Stromal cell of bone marrow (primary cell): ENCODE measurements around the gene SLBP.
"Not testable (repeated sequence)": the region's sequence is repeated elsewhere in the genome, so short reads cannot be mapped to it uniquely, and the experiment has no call there.

Experiments used
- DNase-seq: peaks from one replicate; pipeline ENCODE4 v3.0.0-alpha.2; 2012; ENCODE audit warnings: low read depth

SLBP gene

GRCh38 chr4:1711055-1711570 is 1.0 kb downstream of the SLBP start:
- no peak for DNase-seq

GRCh38 chr4:1708581-1708980 is 3.5 kb downstream of the SLBP start:
- no peak for DNase-seq

DNA sequence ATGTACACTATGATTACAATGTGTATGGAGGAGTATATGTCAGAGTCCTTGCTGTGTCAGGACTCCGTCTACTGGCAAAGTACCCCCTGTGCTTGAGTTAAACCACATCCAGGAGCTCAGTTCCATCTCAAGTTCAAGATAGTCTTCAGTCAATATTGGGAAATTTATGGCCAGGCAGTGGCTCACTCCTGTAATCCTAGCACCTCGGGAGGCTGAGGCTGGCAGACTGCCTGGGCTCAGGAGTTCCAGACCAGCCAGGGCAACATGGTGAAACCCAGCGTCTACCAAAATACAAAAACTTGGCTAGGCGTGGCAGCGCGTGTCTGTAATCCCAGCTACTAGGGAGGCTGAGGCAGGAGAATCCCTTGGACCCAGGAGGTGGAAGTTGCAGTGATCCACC is 5.8 kb downstream of the SLBP start:
- no peak for DNase-seq

DNA sequence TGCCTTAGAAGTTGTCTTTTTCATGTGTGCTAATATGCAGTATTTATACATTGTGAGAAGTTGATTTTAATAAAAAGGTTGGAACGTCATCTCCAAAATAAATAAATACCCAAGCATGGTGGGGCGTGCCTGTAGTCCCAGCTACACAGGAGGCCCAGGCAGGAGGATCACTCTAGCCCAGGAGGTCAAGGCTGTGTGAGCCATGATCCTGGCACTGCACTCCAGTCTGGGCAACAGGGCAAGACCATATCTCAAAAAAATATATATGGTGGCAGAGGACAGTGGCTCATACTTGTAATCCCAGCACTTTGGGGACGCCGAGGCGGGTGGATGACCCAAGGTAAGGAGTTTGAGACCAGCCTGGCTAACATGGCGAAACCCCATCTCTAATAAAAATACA is 6.4 kb downstream of the SLBP start:
- no peak for DNase-seq

DNA sequence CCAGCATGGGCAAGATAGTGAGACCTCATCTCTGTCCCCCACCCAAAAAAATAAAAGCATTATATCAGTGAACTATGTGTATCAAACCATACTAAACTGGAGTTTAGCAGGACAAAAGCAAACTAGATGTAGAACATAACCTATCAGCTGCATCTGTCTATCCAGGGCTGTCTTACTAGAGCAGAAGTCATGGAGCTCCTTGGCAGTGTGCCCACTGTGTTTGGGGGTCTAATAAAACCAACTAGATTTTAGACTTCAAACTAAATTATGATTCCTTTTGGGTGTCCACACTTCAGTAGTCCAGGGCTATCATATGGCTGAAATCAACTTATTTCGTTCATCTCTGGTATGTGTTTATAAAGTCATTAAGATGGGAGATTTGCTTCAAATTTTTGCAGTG is 8.3 kb downstream of the SLBP start:
- no peak for DNase-seq

DNA sequence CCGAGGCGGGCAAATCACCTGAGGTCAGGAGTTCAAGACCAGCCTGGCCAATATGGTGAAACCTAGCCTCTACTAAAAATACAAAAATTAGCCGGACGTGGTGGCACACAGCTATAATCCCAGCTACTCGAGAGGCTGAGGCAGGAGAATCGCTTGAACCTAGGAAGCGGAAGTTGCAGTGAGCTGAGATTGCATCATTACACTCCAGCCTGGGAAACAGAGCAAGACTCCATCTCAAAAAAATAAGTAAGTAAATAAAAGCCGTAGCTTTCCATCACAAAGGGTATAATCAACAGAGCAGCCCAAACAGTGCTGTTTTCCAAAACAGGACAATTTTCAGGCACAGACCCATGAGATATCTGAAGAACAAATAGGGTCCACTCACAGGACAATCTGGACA is 10.4 kb downstream of the SLBP start:
- DNase-seq: not testable (repeated sequence)

DNA sequence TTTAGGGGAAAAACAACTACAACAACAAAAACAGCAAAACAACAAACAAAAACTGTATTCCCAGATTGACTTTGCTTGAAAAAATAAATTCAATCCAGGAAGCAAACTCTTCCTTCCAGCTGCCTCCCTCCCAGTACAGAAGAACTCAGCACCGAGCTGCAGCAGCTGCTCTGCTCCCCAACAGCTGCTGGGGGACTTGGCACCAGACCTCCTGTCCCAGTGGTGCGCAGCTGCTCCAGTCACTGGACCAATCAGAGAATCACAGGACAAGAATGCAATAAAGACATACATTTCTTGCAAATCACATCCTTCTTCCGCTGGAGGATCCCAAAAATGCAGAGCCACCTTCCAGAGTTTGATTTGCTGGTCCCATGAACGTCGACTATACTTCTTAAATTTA is 16.2 kb downstream of the SLBP start:
- no peak for DNase-seq

DNA sequence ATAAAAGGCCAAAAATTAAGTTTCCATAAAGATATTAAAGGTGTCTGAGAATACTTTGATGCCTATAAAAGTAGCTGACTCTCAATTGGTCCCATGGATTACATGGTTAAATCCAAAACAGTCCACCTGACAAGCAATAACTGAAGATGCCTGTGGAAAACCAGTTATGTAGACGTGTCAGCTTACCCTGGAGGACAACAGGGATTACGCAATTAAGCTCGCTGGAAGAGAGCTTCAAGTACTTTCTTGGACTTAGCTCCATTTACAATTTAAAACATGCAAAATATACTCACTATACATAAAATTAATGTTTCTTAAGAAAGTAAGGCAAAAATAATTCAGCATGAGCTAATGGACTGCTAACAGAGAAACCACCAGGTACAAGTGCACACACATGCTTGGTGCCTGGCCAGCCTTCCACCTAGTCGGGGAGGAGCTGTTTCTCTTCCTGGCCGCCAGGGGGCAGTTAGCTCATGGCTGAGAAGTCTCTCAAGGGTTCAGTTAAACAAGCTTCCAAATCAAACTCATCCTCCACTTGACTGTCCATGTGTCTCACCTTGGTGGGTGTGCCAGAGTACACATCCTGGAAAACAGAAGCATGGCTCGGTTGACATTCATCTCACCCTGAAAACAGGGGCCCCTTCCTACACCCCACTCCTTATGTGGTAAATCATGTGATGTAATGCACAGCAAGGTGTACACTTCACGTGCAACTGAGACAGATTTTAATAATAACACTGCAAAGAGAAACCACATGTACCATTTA is 18.8 kb downstream of the SLBP start:
- peak; percentile 30 for DNase-seq

DNA sequence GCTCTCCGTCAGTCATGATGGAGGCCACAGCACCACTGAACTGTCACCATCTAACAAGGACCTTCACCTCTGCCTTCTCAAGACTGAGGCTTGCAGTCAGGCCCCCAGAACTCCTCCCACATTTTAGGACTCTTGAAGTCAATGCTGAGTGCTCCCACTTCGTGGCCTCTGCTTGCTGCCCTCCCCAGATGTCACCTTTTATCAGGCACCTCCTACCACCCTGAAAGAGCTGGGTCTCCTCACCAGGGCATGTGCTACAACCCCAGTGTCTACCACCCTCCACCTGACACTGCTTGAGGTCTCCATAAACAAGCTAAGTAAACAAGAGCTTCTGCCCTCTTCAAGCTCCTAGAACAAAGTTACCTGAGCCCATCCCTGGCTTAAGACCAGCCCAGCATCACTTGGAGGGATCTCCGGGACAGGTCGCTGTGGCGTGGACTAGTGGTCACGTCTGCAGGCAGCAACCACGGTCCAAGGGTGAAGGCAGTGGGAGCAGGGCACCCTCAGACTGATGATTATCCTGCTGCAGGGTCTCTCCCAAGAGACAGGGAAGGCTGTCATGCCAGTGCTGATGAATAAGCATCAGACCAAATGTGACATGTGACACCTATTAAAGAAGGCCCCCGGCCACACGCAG is 20.3 kb downstream of the SLBP start:
- no peak for DNase-seq

DNA sequence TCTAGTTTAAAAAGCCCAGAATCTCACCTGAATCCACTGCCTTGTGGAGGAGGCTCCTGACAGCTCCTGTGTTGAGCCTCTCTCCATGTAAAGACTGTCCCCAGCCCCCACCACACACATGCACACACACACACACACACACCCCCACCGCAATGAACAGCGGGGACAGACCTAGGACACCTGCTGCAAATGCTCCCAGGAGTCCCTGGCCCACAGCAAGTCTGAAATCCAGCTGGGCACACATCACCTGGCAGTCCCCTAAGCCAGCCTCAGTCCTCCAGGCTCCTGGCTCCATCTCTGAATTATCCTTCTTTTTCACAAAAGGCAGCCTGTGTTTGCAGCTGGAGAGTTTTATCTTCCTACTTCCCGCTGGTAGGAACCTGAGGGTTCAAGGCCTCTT is 21.4 kb downstream of the SLBP start:
- DNase-seq: no peak

DNA sequence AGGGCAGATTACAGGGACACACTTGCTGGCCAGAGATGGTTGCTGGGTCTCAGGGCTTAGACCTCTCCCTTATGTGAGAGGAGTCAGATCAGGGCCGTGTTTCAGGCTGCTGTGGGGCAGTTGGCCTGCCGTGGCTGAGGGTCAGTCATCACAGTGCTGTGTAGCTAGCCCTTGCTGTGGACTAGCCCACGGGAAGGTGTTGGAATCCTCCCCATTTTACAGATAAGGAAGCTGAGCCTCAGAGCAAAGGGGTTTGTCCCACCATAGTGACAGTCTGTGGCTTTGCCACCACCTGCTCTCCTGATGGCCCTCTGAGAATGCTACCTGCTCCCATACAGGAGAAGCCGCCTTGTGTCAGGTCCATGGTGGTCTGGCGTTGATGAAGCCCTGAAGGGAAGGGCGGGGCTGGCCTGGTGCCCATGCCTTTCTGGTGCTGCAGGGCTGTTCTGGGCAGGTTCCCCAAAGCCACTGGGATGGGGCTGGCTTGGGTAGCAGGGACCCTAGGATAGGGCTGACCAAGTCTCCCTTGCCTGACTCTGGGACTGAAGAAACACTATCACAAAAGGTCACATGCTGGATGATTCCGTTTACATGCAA is 25.6 kb downstream of the SLBP start:
- no peak for DNase-seq

- DNase-seq: no peak
Measured at GRCh38 chr4:1685235-1686150, 26.6 kb downstream of the SLBP start.

GRCh38 chr4:1684506-1685234 is 27.4 kb downstream of the SLBP start:
- no peak for DNase-seq

DNA sequence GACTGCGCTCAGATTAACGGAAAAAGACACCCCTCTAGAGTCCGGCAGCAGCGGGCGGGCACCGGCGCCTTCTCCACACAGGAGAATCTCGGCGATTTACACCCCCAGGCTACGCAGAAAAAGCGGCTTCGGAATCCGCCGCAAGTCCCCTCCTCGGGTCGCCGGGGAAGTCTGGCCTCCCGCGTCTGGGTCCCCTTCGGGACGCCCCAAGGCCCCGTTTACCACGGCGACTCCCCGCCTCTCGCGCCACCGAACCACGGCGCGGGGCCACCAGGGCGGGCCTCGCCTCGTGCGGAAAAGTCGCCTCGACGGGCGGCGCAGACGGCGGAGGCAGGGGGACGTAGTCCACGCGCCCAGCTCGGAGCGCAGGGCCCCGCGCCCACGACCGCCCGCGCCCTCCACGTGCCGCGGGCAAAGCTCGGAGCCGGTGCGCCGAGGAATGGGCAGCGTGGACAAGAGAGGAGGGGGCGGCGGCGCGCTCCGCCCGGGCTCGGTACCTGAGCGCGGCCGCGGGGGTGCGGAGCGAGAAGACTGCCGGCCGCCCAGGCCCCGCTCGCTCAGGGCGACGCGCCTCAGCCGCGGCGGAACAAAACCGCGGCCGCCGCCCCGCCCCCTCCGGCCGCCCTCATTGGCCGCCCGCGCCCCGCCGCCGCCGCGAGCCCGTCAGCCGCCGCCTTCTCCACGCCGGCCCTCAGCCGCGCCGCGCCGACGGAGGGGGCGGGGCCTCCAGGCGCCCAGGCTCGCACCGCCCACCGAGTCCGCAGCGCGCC is 28.2 kb downstream of the SLBP start, which contains the start of gene FAM53A:
TSS of gene FAM53A (minus strand) at position 578 of the 770 bp plus-strand sequence. CDS start 15,572 bp downstream, outside the sequence.
- DNase-seq: peak; percentile 78

DNA sequence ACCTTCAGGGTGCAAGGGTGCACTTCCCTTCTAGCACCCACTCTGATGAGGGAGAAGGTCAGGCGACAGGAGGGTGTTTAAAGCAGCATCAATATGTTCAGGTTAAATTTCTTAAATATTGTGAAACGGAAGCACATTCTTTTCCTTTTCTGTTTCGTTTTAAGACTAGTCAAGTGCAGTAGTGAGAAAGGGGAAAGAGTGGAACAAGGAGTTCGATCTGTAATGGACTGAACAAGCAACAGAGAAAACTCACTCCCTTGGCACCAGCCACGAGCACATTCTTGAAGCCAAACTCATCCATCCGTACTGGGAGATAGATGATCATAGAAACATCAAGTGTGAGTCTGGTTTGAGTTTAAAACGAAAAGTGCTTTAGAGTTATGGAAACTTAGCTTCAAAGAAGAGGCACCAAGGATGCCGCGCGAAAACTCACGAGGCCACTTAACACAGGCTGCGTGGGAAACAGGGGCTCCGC is 28.8 kb downstream of the SLBP start:
- DNase-seq: peak; percentile 80

DNA sequence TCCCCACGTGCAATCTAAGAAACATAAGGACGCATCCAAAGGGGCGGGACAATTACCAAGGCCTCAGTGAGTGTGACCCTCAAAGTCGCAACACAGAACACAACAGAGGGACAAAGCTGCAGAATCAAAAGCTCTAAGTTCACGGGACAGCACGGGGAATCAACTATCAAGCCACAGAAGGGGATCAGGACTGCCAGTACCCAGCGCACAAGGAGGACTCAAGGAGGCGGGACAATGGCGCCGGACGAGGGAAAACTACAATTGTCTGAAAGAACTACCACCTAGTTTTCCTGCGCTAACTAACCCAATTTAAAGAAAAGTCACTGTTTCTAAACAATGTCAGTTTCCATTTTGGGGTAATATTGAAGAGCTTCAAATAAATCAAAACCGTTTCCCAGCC is 29.3 kb downstream of the SLBP start:
- no peak for DNase-seq

- no peak for DNase-seq
Measured at GRCh38 chr4:1678244-1678643, 33.9 kb downstream of the SLBP start.

DNA sequence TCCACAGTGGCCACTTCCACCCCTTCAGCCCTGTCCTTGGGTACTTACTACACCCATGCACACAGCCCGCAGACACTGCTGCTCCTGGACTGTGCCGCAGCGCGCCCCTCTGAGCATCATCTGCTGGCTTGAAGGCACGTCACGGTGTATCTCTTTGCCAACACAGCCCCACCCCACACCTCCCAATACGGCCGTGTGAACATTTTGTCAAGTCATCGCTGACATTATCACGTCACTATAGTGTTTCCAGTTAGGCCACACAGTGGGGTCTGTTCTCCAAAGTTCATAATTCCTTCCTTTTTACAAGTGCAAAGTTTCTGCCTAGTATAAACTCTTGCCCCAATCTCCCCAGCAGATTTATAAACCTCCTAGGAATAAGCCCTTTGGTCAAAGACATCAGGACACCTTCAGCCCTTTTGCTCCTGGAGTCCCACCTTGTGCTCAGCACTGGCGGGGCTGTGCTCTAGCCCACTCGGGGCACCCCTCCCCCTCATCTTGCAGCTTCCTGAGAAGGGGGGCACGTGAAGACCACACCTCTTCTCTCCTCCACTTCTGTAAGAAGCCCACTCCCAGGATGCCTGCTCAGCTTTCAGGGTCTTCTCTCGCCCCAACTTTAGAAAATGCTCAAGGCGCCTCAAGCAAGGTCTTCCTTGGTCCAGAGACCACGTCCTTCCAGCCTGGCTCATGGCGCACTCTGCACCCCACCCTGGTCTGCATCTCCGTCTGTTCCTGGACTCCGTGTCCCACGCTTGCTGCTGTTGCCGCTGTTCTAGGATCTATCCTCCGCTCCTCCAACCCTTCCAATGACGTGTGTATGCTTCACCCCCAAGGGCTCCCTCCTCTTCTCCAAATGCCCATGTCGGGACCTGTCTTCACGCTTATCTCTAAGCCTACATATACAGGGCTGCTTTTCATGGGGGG is 35.3 kb downstream of the SLBP start:
- DNase-seq: no peak

GRCh38 chr4:1675802-1676137 is 36.3 kb downstream of the SLBP start:
- DNase-seq: no peak
